ENCODE measurements around the gene ZNF574. TPM values are rescaled to one million over a fixed set of nuclear protein-coding genes. Genes with fewer than 3 reads are reported as not detected.

Gene ZNF574
- total RNA-seq, 1 experiment from 2014 or later, result 35.6 TPM

DNA sequence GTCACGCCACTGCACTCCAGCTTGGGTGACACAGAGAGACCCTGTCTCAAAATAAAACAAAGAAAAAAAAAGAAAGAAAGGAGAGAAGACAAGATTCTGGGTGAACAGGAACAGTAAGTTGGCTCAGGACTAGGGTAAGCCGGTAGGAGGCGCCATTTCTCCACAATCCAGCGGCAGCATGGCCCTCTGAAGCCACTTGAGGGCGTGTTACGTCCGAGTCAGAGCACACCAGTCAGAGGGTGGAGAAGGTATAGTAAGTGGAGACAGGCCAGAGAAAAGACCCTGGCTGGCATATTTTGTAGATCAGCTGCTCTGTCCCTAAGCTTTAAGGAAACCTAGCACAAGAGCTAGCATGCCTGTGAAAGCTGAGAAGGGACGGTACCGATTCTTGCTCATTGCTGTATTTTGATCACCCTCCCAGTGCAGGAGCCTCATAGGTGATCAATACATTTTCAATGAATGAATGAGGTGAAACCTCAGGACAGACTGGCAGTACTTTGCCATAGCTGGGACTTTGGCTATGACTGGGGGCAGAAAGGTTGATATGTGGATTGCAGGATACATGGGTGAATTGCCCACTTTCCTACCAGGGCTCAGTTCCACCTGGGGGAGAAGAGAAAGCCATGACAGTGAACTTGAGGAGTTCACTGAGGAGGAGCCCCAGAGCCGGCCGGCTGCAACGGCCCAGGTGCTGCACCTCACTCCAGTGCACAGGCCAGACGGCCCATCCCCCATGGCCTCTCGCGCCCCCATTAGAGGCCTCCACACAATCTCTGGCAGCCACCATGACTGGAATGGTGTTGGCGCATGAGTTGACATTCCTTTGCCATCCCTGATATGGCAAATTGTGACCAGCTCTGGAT, 32.8 kb downstream of the ZNF574 start:
- H3K79me1 ChIP-seq (ENCODE audit: insufficient read depth, low read depth, low read length, poor library complexity, severe bottlenecking), result no peaks in the 10 kb centered on the region
- no peaks in the 10 kb centered on the region for H4K20me1 ChIP-seq (ENCODE audit: control insufficient read depth, insufficient read depth, insufficient read length)
- no peak overlapping the region for H2BK20ac ChIP-seq (ENCODE audit: low read depth, low read length, poor library complexity, severe bottlenecking)
- peak; percentile 100 for TF ChIP-seq CTCF (conservative IDR thresholded peaks at IDR 0.05)
- 0 out of 2 replicates have a peak, but pooled peaks cover 3% of the 10 kb centered on the region for H3K4me1 ChIP-seq (ENCODE audit: insufficient read depth, low read length)
- no peaks in the 10 kb centered on the region for H3K9me3 ChIP-seq (ENCODE audit: control insufficient read depth, low read depth, low read length)
- no peaks in the 10 kb centered on the region for H3K79me2 ChIP-seq (ENCODE audit: insufficient read depth, low read length)
- H3K18ac ChIP-seq (ENCODE audit: insufficient read length, low read depth, low read length), result no peak overlapping the region
- Mint-ChIP-seq H3K9me3 (no peaks in the 10 kb centered on the region; a peak in 1 of 5 replicates), H3K36me3 (ENCODE audit: insufficient read depth in 1 of 3, low read depth in 3 of 3) (no peaks in the 10 kb centered on the region), H3K27me3 (ENCODE audit: low read depth) (peaks cover 28% of the 10 kb centered on the region), H3K4me1 (peaks cover 17 to 22% of the 10 kb centered on the region in 2 experiments), H3K27ac (no peak overlapping the region), H3K4me3 (no peak overlapping the region)
- H2BK120ac ChIP-seq (ENCODE audit: low read depth, low read length, poor library complexity, severe bottlenecking), result no peak overlapping the region
- H4K8ac ChIP-seq (replicated peaks; ENCODE audit: insufficient read length, low read depth, low read length), result no peak overlapping the region
- H4K91ac ChIP-seq (ENCODE audit: insufficient read length, low read depth, low read length), result no peak overlapping the region
- no peaks in the 10 kb centered on the region for H3K27me3 ChIP-seq (ENCODE audit: insufficient read depth, low read length)
- H2AK5ac ChIP-seq (ENCODE audit: insufficient read length, low read length), result no peak overlapping the region
- H3T11ph ChIP-seq (ENCODE audit: low read length), result no peak overlapping the region
- H2BK12ac ChIP-seq (ENCODE audit: insufficient read length, low read depth, low read length), result no peak overlapping the region
- H2BK15ac ChIP-seq (ENCODE audit: low read depth, low read length), result no peak overlapping the region
- H4K5ac ChIP-seq (ENCODE audit: insufficient read length, low read depth, low read length), result no peak overlapping the region
- no peak overlapping the region for H3K4ac ChIP-seq (ENCODE audit: low read depth, low read length)
- WGBS (ENCODE audit: extremely low coverage, insufficient read length, low lambda C conversion rate), result no CpG with 5 or more reads among the region's 16 CpGs
- H3K56ac ChIP-seq (ENCODE audit: insufficient read length, low read depth, low read length), result no peak overlapping the region
- no peak overlapping the region for H3K27ac ChIP-seq (ENCODE audit: insufficient read length, low read depth, low read length)
- H3K4me2 ChIP-seq (ENCODE audit: insufficient read depth, insufficient read length, low read length), result no peak overlapping the region
- H3K14ac ChIP-seq (ENCODE audit: insufficient read depth, low read length), result no peak overlapping the region
- no peak overlapping the region for H2BK5ac ChIP-seq (ENCODE audit: insufficient read length, low read length)
- DNase-seq, result peak; percentile 91
- H3K23me2 ChIP-seq (ENCODE audit: insufficient read length, low read depth, low read length, poor library complexity, severe bottlenecking), result no peaks in the 10 kb centered on the region
- no peak overlapping the region for H3K23ac ChIP-seq (ENCODE audit: insufficient read length, low read depth, low read length)
- no peak overlapping the region for H3K9ac ChIP-seq (ENCODE audit: extremely low read depth, insufficient read length, low read length)
- H2AFZ ChIP-seq (ENCODE audit: low read length), result no peak overlapping the region

Data from H9 (cell line).